ENCODE measurements around the gene ICE2.

DNA sequence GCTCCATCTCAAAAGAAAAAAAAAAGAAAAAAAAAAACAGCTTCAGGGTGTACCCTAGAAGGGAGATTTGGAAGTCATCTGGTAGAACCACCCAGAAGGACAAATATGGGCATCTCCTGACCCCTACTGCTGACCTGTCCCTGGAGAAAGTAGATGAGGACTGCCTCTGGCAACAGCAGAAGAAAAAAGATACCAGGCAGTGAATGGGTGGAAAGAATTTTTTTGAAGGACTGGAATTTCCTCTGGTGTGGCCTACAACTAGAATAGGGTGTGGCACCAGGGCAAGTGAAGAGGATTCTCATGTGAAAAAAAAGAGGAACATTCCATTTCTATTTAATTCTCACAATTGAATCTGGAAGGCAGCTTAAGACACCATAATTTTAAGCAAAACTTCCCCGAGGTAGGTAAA is 84.2 kb downstream of the ICE2 start:
- TF ChIP-seq, protein P1, sequence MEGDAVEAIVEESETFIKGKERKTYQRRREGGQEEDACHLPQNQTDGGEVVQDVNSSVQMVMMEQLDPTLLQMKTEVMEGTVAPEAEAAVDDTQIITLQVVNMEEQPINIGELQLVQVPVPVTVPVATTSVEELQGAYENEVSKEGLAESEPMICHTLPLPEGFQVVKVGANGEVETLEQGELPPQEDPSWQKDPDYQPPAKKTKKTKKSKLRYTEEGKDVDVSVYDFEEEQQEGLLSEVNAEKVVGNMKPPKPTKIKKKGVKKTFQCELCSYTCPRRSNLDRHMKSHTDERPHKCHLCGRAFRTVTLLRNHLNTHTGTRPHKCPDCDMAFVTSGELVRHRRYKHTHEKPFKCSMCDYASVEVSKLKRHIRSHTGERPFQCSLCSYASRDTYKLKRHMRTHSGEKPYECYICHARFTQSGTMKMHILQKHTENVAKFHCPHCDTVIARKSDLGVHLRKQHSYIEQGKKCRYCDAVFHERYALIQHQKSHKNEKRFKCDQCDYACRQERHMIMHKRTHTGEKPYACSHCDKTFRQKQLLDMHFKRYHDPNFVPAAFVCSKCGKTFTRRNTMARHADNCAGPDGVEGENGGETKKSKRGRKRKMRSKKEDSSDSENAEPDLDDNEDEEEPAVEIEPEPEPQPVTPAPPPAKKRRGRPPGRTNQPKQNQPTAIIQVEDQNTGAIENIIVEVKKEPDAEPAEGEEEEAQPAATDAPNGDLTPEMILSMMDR (IDR thresholded peaks at IDR 0.05; ENCODE audit: insufficient read depth, low read length) = no peak
- TF ChIP-seq POLR2AphosphoS5 (IDR thresholded peaks at IDR 0.05; ENCODE audit: low read depth) (no peak), GABPA (IDR thresholded peaks at IDR 0.05; ENCODE audit: low read depth) (no peak)
- TF ChIP-seq, protein P2, sequence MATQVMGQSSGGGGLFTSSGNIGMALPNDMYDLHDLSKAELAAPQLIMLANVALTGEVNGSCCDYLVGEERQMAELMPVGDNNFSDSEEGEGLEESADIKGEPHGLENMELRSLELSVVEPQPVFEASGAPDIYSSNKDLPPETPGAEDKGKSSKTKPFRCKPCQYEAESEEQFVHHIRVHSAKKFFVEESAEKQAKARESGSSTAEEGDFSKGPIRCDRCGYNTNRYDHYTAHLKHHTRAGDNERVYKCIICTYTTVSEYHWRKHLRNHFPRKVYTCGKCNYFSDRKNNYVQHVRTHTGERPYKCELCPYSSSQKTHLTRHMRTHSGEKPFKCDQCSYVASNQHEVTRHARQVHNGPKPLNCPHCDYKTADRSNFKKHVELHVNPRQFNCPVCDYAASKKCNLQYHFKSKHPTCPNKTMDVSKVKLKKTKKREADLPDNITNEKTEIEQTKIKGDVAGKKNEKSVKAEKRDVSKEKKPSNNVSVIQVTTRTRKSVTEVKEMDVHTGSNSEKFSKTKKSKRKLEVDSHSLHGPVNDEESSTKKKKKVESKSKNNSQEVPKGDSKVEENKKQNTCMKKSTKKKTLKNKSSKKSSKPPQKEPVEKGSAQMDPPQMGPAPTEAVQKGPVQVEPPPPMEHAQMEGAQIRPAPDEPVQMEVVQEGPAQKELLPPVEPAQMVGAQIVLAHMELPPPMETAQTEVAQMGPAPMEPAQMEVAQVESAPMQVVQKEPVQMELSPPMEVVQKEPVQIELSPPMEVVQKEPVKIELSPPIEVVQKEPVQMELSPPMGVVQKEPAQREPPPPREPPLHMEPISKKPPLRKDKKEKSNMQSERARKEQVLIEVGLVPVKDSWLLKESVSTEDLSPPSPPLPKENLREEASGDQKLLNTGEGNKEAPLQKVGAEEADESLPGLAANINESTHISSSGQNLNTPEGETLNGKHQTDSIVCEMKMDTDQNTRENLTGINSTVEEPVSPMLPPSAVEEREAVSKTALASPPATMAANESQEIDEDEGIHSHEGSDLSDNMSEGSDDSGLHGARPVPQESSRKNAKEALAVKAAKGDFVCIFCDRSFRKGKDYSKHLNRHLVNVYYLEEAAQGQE (IDR thresholded peaks at IDR 0.05; ENCODE audit: insufficient replicate concordance, low read depth) = no peak

Measured in HL-60 (cell line).